Raji (cell line): ENCODE measurements around the gene IGF1.

Experiments used
- POLR2A ChIP-seq: IDR thresholded peaks from 2 replicates; pipeline ENCODE4 v1.6.1; 2011; ENCODE audit warnings: low read depth, low read length, control low read depth; ENCODE audit not compliant: insufficient read depth

Gene IGF1

GRCh38 chr12:102504871-102505270, 24.5 kb upstream of the IGF1 start:
- no peak for TF ChIP-seq POLR2A

GRCh38 chr12:102504280-102504679, 23.9 kb upstream of the IGF1 start:
- no peak for TF ChIP-seq POLR2A

GRCh38 chr12:102503831-102504230, 23.5 kb upstream of the IGF1 start:
- TF ChIP-seq POLR2A = no peak

GRCh38 chr12:102503056-102503681, 22.8 kb upstream of the IGF1 start:
- TF ChIP-seq POLR2A = no peak

GRCh38 chr12:102501773-102502172, 21.4 kb upstream of the IGF1 start:
- no peak for TF ChIP-seq POLR2A

- no peak for TF ChIP-seq POLR2A
Observed at GRCh38 chr12:102498471-102498870, 18.1 kb upstream of the IGF1 start.

GRCh38 chr12:102497743-102498142, 17.4 kb upstream of the IGF1 start:
- no peak for TF ChIP-seq POLR2A

- TF ChIP-seq POLR2A = no peak
Observed at GRCh38 chr12:102496591-102496990, 16.2 kb upstream of the IGF1 start.

- TF ChIP-seq POLR2A = no peak
Observed at GRCh38 chr12:102487226-102487625, 6.9 kb upstream of the IGF1 start.

- TF ChIP-seq POLR2A = no peak
Observed at GRCh38 chr12:102486153-102486552, 5.8 kb upstream of the IGF1 start.

- TF ChIP-seq POLR2A = no peak
Observed at GRCh38 chr12:102484428-102484958, 4.1 kb upstream of the IGF1 start.

- TF ChIP-seq POLR2A = no peak
Observed at GRCh38 chr12:102484017-102484416, 3.7 kb upstream of the IGF1 start.

GRCh38 chr12:102483466-102483865, 3.1 kb upstream of the IGF1 start:
- TF ChIP-seq POLR2A = no peak

GRCh38 chr12:102481705-102482425, 1.5 kb upstream of the IGF1 start:
- TF ChIP-seq POLR2A = no peak

- TF ChIP-seq POLR2A = no peak
Observed at GRCh38 chr12:102479939-102480338, 424 bp downstream of the IGF1 start.

GRCh38 chr12:102479099-102479885, 1.1 kb downstream of the IGF1 start:
- TF ChIP-seq POLR2A = no peak
